ENCODE results near the gene PPP6R1.

The PPP6R1 gene, protein sequence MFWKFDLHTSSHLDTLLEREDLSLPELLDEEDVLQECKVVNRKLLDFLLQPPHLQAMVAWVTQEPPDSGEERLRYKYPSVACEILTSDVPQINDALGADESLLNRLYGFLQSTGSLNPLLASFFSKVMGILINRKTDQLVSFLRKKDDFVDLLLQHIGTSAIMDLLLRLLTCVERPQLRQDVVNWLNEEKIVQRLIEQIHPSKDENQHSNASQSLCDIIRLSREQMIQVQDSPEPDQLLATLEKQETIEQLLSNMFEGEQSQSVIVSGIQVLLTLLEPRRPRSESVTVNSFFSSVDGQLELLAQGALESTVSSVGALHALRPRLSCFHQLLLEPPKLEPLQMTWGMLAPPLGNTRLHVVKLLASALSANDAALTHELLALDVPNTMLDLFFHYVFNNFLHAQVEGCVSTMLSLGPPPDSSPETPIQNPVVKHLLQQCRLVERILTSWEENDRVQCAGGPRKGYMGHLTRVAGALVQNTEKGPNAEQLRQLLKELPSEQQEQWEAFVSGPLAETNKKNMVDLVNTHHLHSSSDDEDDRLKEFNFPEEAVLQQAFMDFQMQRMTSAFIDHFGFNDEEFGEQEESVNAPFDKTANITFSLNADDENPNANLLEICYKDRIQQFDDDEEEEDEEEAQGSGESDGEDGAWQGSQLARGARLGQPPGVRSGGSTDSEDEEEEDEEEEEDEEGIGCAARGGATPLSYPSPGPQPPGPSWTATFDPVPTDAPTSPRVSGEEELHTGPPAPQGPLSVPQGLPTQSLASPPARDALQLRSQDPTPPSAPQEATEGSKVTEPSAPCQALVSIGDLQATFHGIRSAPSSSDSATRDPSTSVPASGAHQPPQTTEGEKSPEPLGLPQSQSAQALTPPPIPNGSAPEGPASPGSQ

DNA sequence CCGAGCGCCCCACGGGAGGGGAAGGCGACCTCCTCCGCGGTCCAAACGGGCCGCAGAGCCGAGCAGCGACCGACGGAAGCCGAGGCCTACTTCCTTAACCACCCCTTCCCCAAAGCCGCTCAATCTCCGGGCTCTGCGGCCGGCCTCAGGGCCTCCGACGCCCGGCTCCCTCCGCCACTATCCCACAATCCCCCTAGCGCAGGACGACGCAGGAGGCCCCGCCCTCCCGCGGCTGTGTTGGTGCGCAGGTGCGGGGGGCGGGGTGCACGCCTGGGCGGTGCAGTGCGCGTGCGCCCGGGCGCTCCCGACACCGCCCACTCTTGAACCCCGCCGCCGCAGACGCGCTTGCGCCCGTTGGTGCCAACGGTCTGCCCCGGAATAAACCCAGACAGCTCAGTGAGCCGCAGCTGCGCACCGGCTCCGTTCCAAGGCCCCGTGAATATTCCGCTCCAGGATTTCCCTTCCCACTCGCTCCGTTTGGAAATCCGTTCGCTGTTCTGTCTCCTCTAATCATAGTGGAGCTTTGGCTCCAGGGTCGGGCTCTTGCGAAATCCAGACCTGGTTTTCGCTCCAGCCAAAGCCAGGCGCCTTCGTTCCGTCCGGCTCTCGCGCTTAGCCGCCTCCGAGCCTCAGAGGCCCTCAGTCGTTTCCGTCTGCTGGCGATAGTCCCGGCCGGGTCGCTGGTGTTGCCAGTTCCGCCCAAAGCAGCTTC, at the start of gene PPP6R1:
PPP6R1 (minus strand) TSS at position 190 of the 712 bp plus-strand sequence. CDS start 11,914 bp downstream, outside the sequence.
- DNase-seq = peak; percentile 99 to 100

DNA sequence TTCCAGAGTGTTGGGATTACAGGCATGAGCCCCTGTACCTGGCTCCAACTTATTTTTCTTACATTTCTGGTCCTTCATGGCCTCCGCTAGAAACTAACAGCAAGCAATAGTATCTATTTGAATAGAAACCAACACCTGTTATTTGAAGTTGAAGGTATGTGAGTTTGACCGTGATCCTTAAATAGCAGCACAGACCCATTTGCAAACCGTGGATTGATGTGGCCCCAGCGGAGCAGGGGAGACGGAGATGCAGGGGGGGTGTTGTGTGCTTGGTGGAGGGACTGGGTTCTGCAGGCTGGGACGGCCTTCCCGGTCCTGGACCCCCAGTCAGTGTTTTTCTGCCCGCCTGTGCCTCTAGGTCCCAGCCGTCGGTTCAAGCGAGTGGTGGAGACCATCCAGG, 49.5 kb upstream of the PPP6R1 start:
- DNase-seq = no peak

DNA sequence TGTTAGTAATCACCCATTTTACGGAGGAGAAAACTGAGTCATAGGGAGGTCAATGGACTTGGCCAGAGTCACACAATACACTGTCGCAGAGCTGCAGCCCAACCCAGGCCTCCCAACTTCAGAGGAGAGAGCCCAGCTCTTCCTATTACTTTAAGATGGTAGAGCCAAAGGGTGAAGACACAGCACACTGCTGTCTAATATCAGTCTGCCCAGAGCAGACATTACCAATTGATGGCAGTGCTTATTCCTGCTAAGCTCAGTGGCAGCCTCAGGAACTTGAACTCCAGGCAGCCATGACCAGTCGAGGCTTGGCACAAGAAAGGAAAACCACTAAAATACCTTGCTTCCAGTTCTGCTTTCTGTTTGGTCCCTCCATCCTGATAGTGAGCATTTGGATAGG, 47.9 kb upstream of the PPP6R1 start:
- no peak for DNase-seq

DNA sequence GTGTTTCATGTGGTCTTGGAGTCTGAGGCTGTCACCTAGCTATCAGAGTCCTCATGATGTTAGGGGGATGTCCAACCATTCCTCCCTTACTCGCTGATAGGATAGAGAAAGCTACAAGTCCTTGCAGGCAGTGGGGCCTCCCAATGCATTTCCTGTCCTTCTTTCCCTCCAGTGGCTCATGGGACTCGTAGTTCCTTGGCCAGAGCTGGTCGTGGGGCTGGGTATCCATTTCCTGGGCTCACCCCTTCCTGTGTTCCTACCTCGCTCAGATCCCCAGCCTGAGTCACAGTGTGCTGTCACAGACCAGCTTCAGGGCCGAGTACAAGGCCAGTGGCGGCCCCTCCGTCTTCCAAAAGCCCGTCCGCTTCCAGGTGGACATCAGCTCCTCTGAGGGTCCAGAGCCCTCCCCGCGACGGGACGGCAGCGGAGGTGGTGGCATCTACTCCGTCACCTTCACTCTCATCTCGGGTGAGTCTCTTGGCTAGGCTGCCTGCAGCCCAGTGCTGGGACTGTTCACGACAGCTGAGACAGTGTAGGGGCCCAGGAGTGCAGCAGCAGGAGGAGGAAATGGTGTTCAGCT, 47.3 kb upstream of the PPP6R1 start:
- no peak for DNase-seq

DNA sequence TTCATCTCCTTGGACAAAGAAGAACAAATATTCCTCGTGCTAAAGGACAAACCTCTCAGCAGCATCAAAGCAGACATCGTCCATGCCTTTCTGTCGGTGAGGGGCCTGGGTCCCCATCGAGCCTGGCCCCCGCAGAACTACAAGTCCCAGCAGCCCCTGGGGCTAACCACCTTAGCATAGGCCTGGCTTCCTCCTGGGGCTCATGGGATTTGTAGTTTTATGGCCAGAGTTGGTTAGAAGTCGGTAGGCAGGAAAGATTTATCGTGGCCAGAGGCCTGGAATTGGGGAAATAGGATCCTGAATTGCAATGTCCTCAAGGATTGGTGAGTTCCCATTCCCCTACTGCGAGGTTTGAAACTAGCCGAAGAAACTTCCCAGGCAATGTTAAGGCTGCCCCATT, 46.7 kb upstream of the PPP6R1 start:
- peak in 1 of 2 experiments; percentile 17 for DNase-seq

DNA sequence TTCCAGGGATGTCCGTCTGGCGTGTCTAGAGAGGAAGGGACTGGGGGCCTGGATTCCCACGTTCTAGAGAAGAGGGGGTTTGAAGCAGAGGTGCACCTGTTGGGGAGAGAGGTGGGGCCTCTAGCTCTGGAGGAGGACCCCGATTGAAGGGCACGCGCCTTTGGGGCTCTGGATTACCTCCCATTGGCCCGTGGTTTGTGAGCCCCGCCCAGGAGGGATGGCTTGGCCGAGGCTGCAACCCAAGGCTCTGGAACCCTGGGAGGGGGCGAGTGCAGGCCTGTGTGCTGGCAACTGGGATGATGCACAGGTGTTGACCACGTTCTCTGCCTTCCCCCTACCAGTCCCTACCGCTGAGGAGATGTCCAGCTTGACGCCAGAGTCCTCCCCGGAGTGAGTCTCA, 46.2 kb upstream of the PPP6R1 start:
- no peak for DNase-seq

DNA sequence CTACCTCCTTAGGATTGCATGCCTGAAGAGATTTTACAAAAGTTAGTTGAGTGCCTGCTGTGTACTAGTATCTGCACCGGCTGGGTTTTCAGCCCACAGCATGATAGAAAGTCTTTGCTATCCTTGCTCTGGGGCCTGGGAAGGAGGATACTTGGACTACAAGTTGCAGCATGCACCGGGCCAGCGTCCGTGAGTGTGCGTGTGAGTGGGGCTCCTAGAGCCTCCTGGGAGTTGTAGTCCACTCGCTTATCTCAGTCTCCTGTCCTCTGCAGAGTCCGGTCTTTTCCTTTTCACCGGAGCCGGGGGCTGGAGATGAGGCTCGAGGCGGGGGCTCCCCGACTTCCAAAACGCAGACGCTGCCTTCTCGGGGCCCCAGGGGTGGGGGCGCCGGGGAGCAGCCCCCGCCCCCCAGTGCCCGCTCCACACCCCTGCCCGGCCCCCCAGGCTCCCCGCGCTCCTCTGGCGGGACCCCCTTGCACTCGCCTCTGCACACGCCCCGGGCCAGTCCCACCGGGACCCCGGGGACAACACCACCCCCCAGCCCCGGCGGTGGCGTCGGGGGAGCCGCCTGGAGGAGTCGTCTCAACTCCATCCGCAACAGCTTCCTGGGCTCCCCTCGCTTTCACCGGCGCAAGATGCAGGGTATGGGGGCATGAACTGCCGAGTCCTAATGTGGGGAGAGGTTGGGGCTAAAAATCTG, 45.6 kb upstream of the PPP6R1 start:
- no peak for DNase-seq

DNA sequence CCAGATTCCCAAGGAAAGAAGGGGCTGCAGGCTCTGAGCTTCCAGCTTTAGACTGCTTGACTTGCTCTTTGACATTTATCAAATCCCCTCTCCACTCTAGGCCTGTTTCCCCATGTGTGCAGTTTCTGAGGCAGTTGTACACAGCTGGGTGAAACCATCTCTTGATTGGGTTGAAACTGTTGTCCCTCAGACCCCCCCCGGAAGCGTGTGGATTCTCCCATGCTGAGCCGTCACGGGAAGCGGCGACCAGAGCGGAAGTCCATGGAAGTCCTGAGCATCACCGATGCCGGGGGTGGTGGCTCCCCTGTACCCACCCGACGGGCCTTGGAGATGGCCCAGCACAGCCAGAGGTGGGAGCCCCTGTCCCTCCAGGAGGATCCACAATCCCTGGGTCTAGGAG, 44.7 kb upstream of the PPP6R1 start:
- DNase-seq = no peak

DNA sequence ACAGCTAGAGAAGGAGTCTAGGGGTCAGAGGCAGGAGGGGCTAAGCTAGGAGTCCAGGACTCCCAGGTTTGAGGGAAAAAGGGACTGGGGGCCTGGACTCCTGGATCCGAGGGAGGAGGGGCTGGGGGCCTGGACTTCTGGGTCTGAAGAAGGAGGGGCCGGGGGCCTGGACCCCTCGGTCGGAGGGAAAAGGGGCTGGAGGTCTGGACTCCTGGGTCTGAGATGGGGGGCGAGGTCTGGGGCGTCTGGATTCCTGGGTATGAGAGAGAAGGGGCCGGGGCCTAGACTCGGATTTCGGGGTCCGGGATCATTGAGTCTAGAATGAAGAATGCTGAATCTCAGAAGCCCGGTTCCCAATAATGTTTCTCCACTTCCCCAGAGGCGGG, 43.5 kb upstream of the PPP6R1 start:
- DNase-seq = no peak

DNA sequence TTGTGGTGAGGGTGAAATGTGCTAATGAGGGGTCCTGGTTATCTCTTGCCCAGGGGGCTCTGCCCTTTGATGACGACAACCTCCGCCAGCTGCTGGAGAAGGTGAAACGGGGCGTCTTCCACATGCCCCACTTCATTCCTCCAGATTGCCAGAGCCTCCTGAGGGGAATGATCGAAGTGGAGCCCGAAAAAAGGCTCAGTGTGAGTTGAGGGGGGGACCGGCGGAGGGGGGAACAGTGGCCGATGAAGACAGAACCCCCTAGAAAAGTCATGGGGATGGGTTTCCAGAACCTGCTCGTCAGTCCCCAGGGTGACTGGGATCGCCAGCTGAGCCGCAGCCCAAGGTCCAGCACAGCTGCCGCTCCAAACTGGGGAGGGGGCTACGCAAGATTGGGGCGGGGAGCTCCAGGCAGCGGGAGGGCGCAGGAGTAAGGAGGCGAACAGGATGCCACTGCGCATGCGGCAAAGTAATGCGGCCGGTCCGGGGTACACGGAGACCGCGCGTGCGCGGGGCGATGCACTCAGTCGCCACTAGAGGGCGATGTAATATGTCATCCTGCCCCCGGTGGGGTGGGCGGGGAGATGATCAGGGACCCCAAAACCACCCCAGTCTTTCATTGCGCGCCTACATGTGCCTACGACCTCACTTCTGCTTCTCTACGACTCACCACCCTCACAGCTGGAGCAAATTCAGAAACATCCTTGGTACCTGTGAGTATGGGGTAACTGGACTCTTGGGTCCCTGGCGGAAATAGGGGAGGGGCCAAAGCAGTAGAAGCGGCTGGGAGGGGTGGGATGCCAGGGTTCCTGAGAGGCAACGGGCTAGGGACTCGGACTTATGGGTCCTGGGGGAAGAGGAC, 42.9 kb upstream of the PPP6R1 start:
- DNase-seq = no peak

DNA sequence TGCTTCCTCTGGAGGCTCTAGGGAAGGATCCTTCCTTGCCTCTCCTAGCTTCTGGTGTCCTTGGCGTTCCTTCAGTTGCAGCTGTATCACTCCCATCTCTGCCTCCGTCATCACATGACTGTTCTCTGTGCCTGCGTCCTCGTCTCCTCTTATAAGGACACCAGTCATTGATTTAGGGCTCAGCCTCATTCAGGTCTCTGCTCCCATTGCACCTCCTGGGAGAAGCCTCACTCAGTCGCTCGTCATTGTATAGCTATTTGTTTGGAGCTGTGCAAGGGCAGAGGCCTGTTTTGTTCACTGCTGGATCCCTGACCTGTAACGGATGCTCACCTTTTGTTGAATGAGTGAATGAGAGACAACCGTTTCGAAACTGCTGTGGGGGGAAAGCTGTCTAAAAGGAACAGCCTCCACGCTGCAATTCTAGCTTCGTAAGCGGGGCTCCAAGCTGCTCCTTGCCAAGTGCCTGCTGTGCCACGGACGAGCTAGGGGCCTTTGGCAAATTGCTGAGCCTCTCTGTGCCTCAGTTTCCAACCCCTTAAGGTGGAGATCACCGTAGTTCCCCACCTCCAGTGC, 42.2 kb upstream of the PPP6R1 start:
- DNase-seq = no peak

DNA sequence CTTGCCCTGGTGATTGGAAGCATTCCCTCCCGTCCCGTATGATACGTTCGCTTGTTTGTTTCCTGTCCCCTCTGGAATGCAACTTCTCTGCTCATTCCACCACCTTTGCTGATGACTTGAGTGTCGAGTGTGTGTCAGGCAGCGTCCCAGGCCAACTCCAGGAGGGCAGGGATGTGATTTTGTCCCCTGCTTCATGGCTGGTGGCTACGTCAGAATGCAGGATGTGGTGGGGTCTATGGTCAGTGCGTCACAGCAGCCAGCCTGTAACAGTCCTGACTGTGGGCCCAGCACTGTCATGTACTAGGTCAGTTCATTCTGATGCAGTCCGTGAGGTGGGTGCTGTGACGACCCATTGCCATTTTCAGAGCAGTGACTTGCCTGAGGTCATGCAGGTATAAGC, 41.2 kb upstream of the PPP6R1 start:
- no peak for DNase-seq

DNA sequence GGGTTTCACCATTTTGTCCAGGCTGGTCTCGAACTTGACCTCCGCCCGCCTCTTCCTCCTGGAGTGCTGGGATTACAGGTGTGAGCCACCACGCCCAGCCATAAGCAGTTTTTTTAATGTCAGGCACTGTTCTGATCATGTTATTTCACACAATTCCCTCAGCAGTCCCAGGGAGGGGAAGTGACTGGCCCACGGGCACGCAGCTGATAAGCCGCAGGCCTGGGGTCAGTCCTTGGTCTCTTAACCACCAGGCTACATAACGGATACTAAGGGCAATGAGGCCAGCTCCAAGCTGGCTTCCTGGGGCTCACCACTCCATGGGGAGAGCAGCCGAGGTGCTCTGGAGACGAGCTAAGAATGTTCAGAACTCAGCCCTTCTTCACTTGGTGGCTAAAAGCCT, 38.5 kb upstream of the PPP6R1 start:
- no peak for DNase-seq

DNA sequence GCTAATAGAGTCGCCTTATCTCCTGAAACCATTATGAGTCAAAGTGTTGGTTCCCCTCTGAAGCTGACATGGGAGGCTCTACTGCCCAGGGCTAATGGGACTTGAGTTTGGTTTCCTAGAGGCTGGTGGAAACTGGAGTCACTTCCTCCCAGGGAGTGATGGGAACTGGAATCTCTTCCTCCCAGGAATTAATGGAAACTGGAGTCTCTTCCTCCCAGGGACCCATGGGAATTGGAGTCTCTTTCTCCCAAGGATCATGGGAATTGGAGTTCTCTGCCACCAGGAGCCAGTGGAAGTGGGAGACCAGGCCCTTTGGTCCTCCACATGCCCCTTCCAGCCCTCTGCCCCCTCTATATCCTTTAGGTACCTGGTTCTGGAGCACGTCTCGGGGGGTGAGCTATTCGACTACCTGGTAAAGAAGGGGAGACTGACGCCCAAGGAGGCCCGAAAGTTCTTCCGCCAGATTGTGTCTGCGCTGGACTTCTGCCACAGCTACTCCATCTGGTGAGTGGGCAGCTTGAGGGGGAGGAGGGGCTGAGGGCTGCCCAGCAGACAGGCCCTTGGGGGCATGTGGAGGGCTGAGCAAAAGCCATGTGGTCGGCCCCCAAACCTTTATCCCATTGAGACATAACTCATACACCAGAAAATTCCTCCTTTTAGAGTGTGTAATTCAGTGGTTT, 30.4 kb upstream of the PPP6R1 start:
- peak in 1 of 2 experiments; percentile 22 for DNase-seq

DNA sequence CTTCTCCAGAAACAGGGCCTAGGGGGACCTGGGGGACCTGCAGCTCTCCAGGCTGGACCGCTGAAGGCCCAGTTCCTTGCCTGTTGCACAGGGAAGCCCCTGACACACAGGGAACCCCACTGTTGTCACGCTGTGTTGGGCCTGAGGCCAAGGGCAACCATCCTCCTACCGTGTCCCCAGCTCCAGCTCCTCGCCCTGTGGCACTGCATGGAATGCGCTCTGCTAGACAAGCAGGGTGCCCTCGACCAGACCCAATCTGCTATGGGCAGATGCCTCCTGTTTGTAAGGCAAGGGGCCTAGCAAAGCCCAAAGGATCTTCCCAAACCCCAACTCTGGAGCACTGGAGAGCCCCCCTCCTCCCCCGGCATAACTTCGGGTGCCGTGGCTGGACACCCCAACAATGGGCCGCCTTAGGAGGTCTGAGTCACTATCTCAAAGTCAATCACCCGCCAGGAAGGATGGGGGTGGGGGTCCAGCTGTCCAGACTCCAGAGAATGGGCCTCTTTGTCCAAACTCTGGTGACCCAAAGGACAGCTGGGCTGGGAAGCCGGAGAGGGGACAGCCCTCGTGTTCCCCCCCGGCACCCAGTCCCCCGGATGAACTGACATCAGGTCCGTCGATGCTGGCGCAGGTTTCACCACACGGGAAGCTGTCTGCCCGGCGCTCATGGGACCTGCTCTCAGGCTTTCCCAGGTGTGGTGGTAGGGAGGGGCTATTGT, 28.7 kb upstream of the PPP6R1 start:
- no peak for DNase-seq

DNA sequence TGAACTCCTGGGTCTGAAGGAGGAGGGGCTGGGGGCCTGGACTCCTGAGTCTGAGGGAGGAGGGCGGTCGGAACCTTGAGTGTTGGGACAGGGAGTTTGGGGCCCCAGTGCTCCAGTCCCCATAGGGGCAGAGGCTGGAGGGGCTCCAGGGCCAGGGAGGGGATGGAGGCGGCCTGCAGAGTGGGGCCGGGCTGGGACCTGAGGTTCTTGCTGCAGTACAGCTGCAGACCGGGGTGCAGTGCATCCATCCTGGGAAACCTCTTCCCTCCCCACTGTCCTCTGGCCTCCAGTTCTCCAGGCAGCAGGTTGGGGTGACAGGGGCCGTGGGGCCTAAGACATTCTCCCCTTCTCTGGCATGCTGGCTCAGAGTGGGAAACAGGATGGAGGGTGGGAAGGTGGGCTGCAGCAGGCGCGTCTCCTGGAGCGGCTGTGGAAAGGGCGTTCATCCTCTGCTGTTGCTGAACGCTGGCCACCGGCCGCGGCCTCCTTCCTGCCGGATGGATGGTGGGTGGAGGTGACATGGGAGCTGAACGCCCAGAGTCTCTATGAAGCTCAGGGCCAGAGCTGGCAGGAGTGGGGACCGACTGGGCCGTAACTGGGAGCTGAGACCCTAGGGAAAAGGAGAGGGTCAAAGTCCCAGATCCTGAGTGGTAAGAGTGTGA, 26.5 kb upstream of the PPP6R1 start:
- DNase-seq = no peak

DNA sequence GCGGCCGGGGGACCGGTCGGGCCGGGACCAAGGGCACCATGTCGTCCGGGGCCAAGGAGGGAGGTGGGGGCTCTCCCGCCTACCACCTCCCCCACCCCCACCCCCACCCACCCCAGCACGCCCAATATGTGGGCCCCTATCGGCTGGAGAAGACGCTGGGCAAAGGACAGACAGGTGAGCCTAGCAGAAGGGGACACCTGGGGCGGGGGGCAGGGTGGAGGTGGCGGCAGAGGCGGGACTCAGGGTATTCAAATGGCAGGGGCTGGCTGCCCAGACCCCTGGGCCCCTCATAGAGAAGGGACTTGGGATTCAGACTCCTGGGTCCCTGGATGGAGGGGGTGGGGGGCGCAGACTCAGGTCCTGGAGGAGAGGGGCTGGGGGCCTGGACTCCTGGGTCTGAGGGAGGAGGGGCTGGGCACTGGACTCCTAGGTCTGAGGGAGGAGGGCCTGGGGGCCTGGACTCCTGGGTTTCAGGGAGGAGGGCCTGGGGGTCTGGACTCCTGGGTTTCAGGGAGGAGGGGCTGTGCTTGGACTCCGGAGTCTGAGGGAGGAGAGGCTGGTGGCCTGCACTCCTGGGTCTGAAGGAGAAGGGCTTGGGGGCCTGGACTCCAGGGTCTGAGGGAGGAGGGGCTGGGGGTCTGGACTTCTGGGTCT, 25.7 kb upstream of the PPP6R1 start:
- DNase-seq = no peak

DNA sequence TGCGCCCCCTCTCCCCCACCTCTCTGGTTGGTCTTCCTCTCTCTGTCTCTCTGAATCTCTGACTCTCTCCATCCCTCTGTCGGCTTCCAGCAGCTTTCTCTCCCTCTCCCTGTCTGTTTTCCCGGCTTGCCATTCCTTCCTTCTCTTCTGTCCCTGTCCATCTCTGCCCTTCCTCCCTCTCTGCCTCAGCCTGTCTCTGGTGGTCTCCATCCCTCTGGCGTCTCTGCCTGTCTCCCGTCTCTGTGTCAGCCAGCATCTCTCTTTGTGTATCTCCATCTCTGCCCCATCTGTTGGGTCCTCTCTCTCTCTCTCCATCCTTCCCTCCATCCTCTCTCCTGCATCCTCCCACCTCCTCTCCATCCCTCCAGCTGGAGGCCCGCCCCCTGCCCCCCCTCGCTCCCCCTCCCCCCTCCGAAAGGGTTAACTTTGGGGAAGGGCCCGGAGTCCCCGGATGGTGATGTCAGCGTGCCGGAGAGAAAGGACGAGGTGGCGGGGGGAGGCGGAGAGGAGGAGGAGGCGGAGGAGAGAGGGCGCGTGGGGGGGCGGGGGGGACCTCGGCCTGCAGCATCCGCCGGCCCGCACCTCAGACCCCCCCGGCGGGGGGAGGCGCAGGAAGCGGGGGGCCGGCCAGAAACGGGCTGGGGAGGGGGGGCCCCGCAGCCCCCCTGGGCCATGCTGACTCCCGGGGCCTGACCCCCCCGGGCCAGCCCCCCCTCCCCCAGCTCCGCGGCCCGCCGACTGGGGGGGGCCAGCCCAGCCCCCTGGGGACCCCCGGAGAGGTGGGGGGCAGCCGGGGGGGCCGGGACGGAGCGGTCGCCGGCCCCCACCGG, 24.9 kb upstream of the PPP6R1 start, which contains the start of gene BRSK1:
BRSK1 (plus strand) TSS at position 450 of the 830 bp plus-strand sequence. CDS start 446 bp downstream, outside the sequence.
- DNase-seq = peak; percentile 37 to 80

Measured in NCI-H446 (cell line).